Heart left ventricle (tissue), 13 donors: ENCODE results near the gene SCYGR1.

Experiments
- CTCF ChIP-seq, 12 donors: fragments of 200-600 bp; sonication (generic) in 4 of 12; IDR thresholded peaks; one replicate each; pipeline versions ENCODE4 v1.5.0 to v1.8.0; 2018 to 2022; ENCODE audit warnings: antibody characterized with exemption in 12 of 12, mild to moderate bottlenecking in 5 of 12
- POLR2A ChIP-seq, 2 donors: fragments of 450-650 bp; IDR thresholded peaks; one replicate each; pipeline ENCODE4 v1.6.1; 2017; ENCODE audit warnings: antibody characterized with exemption in 2 of 2, mild to moderate bottlenecking in 2 of 2, moderate library complexity in 2 of 2
- donor health status: ischemic (EF 13 %, LVEDD 7.1; RV severe dilation, severe dysfunction).
- donor health status: DM: no; HTN: yes; CAD: no.
- donor health status: DM: no; HTN: no; CAD: no.
- donor health status: ischemic (EF 25% LVEDD 6.9; RV normal size, moderate dysfunction).
- donor health status: ischemic (EF 25% LVEDD 5.7; RV mildly dilated, moderate dysfunction).
- donor health status: ischemic (EF 35%, LVEDD 5.7; RV mildly dilated, moderate dysfunction).
- donor health status: nonischemic (EF 11% LVEDD 7.7; RV severe dilation, severe dysfunction).
- donor health status: DM: yes; HTN: yes; CAD: no.
- donor health status: PGD.
- donor health status: ischemic (EF 29% LVEDD 5.4; RV normal size, mild dysfunction).
- donor health status: nonischemic (EF 23%, LVEDD 6.1; RV moderate dilation, normal function).

- TF ChIP-seq CTCF (IDR thresholded peaks at IDR 0.05) (no peak), POLR2A (IDR thresholded peaks at IDR 0.05) (no peak)
These were observed 1.5 kb upstream of the SCYGR1 start for GRCh38 chr2:227389231-227389630.
